T follicular helper cell (primary cell): ENCODE results near the gene EID1.
"Not testable (repeated sequence)": the region's sequence is repeated elsewhere in the genome, so short reads cannot be mapped to it uniquely, and the experiment has no call there.

Source experiments
- DNase-seq: peaks from one replicate; pipeline ENCODE4 v3.0.0-alpha.2; 2020; ENCODE audit warnings: low read depth
- total RNA-seq, 2 experiments: gene quantifications; one replicate each; lab custom pipeline; 2026; lab: John Stamatoyannopoulos, UW

EID1 gene
- total RNA-seq: 117 to 121 reads per million in 2 experiments

- peak; percentile 87 for DNase-seq
These were observed at the start of gene EID1 for GRCh38 chr15:48877630-48878595. Gene EID1, plus strand, starts transcription at chr15:48878134. Its CDS starts 43 bp downstream, at chr15:48878177.

DNA sequence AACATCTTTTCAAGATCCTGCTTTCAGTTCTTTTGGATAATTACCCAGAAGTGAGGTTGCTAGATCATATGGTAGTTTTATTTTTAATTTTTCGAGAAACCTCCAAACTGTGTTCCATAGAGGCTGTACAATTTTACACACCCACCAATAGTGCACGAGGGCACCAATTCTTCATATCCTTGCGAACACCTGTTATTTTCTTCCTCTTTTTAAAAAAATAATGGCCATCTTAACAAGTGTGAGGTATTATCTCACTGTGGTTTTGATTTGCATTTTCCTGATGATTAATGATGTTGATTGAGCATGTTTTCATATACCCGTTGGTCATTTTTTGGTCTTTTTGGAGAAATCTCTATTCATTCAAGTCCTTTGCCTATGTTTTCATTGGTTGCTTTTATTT lies 49.5 kb upstream of the EID1 start:
- DNase-seq: no peak

- no peak for DNase-seq
These were observed 49.0 kb upstream of the EID1 start for GRCh38 chr15:48828906-48829305.

- no peak for DNase-seq
These were observed 45.3 kb upstream of the EID1 start for GRCh38 chr15:48832648-48833047.

DNA sequence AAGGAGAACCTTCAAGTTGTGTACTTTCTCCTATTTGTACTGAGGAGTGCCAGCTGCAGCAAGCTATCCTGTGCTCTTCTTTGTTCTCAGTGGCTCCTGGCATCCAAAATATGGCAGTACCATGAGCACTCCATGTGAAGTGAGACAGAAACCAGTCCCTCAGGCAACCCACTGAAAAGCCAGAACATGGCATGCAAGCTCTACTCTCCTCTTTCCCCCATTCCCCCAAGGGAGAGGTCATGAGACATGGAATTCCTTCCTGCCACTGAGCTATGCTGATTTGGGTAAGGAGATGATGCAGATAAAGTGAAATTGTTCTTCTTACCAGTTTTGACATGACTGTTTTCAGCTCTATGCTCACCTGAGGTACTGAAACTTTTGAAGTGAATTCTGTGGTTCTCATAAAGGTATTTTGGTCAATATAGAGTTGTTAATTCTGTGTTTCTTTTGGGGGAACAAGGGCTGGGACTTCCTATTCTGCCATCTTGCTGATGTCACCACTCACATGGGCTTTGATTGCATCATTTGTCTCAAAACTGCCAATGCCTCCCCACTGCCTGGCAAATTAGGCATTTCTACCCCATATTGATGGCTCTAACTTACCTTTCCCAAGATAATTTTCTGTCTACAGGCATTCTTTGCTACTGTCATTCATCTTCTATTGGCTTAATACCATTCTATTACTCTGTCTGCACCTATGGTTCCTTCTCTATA lies 44.3 kb upstream of the EID1 start:
- no peak for DNase-seq

DNA sequence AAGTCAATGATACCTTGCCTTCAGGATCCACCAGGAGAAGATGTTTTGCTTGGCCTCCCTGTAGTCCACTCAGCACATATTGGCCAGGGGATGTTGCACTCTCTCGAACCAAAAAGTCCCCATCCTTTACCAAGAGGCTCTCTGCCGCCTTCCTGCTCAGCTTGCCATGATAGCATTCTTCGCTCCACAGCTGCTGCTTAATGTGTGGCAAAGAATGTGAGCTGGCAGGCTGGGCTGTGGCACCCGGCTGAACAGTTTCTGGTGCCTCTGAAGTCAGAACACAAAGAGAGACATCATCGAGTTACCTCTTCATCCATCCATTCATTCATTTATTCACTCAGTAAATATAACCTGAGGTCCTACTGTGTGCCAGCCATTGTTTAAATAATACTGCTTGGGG lies 43.2 kb upstream of the EID1 start:
- no peak for DNase-seq

DNA sequence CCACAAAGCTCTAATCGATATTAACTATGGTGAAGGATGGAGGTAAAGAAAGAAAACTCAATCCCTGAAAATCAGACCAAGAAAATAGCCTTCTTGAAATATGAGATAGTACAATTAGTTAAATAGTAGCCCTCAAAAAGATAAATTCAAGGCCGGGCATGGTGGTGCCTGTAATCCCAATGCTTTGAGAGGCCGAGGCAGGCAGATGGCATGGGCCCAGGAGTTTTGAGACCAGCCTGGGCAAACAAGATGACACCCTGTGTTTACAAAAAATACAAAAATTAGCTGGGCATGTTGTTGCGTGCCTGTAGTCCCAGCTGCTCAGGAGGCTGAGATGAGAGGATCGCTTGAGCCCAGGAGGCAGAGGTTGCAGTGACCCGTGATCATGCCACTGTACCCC lies 35.4 kb upstream of the EID1 start:
- no peak for DNase-seq

DNA sequence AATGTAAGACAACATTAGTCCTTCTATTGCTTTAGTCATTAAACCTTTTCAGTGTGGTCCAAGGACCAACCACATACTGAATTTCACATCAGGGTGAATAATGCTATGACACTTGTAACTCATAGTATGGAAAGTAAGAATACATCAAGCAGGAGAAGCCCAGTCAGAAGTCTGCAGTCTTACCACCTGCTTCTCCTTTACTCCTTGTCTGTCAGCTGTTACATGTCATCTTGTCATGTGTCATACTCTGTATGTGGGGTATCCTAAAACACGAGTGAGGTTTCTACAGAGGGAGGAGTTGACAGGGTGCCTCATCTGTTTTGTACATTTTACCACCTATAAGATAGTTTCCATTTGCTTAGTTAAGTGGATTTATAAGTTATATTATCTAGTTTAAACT lies 32.8 kb upstream of the EID1 start:
- no peak for DNase-seq

- no peak for DNase-seq
These were observed 27.3 kb upstream of the EID1 start for GRCh38 chr15:48850648-48851047.

DNA sequence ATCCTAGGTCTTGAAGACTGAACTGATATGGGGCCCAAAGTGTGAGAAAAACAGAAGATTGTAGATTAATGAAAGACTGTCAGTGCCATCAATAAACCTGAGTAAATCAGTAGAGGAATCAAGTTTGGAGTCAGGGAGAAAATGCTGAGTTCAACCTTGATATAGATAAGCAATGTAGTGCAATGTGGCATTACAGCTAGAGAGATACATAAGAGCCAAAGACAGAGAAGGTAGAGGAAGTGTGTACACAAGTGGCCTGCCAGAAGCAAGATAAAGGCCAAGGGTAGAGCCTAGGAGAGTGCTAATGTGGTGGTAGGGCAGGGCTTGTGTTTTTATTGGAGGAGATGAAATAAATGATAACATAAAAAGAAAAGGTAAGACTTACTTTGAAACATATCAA lies 26.0 kb upstream of the EID1 start:
- DNase-seq: no peak

DNA sequence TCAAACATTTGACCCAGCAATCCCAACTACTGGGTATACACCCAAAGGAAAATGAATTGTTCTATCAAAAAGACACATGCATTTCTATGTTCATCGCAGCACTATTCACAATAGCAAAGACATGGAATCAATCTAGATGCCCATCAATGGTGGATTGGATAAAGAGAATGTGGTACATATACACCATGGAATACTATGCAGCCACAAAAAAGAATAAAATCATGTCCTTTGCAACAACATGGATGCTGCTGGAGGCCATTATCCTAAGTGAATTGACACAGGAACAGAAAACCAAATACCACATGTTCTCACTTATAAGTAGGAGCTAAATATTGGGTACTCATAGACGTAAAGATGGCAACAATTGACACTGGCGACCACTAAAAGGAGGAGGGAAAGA lies 23.5 kb upstream of the EID1 start:
- DNase-seq: not testable (repeated sequence)

DNA sequence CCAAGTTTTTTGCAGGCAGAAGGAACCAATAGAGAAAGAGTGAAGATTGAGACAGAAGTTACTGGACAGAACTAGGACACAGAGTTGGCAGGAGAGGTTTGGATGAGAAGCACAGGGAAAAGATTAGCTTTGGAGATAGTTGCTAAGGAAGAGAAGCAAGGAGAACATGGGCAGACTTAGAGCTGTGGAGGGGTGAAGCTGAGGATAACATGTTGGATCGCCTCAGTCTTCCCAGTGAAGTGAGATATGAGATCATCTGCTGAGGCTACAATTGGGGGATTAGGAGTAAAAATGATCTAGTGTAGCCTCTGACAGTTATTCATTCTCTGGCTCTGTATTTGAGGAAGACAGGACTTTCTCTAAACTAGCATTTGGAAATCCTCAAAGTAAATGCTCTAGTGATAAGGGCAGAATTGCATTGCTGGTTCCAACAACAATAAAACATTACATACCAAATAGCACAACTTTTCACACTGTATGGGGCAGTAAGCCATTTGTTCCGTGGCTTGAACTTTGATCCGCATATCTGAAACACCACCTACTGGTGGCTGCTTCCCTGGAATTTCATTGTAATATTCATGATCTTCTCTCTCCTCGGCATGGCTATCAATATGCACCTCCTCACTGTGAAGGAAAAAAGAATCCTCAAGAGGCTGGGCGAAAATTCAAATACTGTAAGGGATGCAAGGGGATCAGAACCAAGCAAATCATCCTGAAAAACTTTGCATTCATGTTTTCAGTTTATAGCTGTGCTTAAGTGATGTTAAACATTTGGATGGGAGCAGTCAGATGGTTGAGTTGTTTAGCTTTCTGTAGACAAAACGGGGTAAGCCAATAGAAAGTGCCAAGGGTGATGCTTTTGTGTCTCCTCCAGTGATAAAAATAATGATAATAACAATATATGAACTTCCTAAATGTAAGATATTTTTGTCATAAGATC lies 22.2 kb upstream of the EID1 start:
- no peak for DNase-seq

GRCh38 chr15:48856942-48857341 lies 21.0 kb upstream of the EID1 start:
- DNase-seq: no peak

GRCh38 chr15:48858401-48858800 lies 19.5 kb upstream of the EID1 start:
- no peak for DNase-seq

DNA sequence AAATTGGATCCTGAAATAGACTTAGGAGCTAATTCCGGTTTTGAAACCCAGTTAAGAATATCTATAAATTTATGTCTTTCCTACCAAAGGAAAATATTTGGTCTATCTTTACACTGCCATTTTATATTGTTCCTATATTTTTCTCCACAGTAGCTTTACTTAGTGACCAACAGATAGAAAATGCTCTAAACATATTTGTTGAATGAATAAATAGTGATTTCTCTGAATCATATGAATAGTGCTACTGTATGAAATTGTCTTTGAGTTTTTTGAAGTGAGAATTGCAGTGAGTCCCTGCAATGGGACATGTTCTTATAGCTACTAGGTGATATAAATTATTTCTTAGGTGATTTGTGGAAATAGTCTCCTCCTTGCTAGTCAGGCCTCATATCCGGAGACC lies 18.5 kb upstream of the EID1 start:
- DNase-seq: no peak

- peak; percentile 25 for DNase-seq
These were observed 16.0 kb upstream of the EID1 start for GRCh38 chr15:48861813-48862431.

DNA sequence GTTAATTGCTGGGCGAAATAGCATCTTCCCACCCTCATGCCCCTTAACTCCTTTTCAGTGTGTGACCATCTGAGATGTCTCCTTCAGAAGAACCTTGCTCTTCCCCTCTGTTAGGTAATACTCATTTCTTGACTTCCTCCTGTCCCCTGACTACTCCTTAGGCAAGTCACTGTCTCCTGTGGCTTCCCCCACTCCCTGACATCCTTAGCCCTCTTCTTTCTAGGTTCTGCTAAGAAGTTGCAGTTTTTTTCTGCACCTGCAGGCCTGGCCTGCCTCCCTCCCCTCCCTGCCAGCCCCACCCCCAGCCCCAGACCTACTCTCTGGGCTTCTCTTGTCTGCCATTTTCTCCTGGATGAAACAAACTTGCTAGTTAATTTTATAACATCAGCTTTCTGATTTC lies 15.2 kb upstream of the EID1 start:
- no peak for DNase-seq

DNA sequence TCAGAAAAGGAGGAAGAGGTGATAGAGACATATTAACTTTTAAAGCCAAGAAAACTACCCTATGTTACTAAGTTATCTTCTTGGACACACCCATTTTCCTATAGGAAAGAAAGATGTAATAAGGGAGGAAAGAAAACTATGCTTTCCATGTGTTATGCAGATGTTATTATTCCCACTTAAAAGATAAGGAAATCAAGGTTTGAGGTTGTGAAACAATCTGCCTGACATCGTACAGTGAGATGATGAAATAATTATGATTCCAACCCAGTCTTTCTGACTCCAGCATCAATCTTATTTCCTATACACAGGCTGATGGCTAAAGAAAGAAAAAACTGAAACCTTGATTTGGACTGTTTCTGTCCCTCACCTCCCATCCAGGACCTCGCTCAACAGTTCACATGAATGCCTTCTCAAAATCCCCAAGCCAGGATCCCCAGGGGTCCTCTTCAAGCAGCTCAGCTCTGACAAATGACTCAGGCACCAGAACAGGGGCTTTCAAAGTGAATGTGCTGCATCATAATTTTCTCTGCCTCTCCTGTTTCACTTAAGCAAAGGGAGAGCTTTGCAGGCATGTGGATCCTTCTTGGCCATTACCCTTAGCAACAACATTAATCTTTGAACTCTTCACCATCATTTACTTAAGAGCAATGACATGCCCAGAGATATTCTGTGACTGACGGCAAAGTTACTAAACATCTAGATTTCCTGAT lies 12.4 kb upstream of the EID1 start:
- DNase-seq: no peak

GRCh38 chr15:48866141-48866563 lies 11.8 kb upstream of the EID1 start:
- no peak for DNase-seq

DNA sequence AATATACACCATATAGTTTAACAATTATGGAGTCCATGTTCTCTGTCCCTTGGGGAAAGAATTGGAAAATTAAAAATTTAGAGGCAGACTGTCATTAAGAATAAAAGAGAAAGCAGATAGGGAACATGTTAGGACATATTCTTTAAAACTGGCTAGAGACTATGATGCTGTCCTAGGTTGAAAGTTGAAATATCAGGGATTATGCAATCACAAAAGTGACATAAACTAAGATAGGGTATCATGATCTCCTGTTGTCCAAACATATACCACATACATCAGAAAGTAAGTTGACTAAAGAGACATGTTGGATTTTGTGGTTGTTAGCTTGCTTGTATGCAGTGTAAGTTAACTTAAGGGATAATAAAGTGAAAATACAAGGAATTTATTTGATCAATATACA lies 9.9 kb upstream of the EID1 start:
- DNase-seq: no peak

- no peak for DNase-seq
These were observed 9.4 kb upstream of the EID1 start for GRCh38 chr15:48868536-48868935.
